ENCODE results near the gene TM7SF2. TPM values are rescaled to one million over a fixed set of nuclear protein-coding genes. Genes with fewer than 3 reads are reported as not detected.

TM7SF2 gene
- total and polyA plus RNA-seq, 2 of the 13 experiments (the other 11 are each of a cell fraction or from before 2014, with no cell fraction given): 56.0 to 66.9 TPM

DNA sequence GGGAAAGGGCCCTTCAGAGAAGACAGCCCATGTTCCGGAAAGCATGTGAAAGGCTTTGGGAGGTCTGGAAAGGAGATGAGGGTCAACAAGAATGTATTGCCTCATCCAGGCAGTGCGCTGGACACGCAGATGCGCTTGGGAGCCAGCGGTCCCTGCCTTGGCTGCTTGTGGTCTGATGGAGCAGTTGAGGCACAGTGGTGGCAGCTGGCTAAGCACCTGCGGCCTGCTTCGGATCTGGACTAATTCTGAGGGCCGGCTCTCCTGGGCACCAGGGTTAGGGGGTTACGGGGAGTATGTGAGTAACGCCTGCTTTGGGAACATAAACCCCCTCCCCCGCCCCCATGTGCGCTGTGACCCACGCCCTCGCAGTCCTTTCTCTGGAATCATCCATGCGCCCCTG is 4.6 kb upstream of the TM7SF2 start:
- ChIA-PET POLR2A (no interaction called here), CTCF (ENCODE audit: low intra/inter-chr PET ratio, low total read pairs) (no interaction called here)
- Histone ChIP-seq H4K20me1 (ENCODE audit: insufficient read depth, low read length) (no peaks in the 10 kb centered on the region), H3K4me3 (replicated peaks in 1 of 3; ENCODE audit: insufficient read depth in 1 of 3, low read depth in 2 of 3, low read length in 3 of 3) (no peak overlapping the region), H3K9ac (ENCODE audit: insufficient read depth, low read depth, low read length) (no peak overlapping the region), H3K4me2 (ENCODE audit: low read depth, low read length) (no peak overlapping the region), H2AFZ (ENCODE audit: low read length) (no peak overlapping the region), H3K4me1 (ENCODE audit: insufficient read depth, low read length) (peaks cover 12% of the 10 kb centered on the region), H3K27me3 (ENCODE audit: control insufficient read depth in 1 of 2, insufficient read depth in 2 of 2, low read length in 2 of 2) (no peaks in the 10 kb centered on the region), H3K27ac (ENCODE audit: extremely low read length, insufficient read depth, low read length) (no peak overlapping the region), H3K79me2 (ENCODE audit: insufficient read depth, low read length) (peaks cover 3% of the 10 kb centered on the region), H3K36me3 (replicated peaks in 1 of 2; ENCODE audit: control insufficient read depth in 1 of 2, insufficient read depth in 2 of 2, low read length in 2 of 2) (peaks cover 9 to 25% of the 10 kb centered on the region in 2 experiments; a peak in 4 of 5 replicates), H3K9me3 (ENCODE audit: low read length) (no peaks in the 10 kb centered on the region)
- in situ Hi-C loops (cut with HindIII; ENCODE audit: extremely low pct_ligation_motif_present, low pct_unique_long_range_greater_than_20kb) (no loop called here), intact Hi-C loops (cut with micrococcal nuclease; ENCODE audit: unreplicated experiment) (no loop called here)
- 100% methylated on average over 6 of the region's 15 CpGs for WGBS (ENCODE audit: low lambda C conversion rate)
- ATAC-seq (no peak), FAIRE-seq (no peak), DNase-seq (ENCODE audit: low spot score) (no peak)
- no TSS peak for BruUV-seq (replicated peaks)
- TF ChIP-seq, protein P1, sequence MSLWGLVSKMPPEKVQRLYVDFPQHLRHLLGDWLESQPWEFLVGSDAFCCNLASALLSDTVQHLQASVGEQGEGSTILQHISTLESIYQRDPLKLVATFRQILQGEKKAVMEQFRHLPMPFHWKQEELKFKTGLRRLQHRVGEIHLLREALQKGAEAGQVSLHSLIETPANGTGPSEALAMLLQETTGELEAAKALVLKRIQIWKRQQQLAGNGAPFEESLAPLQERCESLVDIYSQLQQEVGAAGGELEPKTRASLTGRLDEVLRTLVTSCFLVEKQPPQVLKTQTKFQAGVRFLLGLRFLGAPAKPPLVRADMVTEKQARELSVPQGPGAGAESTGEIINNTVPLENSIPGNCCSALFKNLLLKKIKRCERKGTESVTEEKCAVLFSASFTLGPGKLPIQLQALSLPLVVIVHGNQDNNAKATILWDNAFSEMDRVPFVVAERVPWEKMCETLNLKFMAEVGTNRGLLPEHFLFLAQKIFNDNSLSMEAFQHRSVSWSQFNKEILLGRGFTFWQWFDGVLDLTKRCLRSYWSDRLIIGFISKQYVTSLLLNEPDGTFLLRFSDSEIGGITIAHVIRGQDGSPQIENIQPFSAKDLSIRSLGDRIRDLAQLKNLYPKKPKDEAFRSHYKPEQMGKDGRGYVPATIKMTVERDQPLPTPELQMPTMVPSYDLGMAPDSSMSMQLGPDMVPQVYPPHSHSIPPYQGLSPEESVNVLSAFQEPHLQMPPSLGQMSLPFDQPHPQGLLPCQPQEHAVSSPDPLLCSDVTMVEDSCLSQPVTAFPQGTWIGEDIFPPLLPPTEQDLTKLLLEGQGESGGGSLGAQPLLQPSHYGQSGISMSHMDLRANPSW (CRISPR knock-in tag; IDR thresholded peaks at IDR 0.05; ENCODE audit: borderline replicate concordance): no peak
- no peak for TF ChIP-seq ZNF451 (CRISPR knock-in tag; IDR thresholded peaks at IDR 0.05)
- TF ChIP-seq, protein P2, sequence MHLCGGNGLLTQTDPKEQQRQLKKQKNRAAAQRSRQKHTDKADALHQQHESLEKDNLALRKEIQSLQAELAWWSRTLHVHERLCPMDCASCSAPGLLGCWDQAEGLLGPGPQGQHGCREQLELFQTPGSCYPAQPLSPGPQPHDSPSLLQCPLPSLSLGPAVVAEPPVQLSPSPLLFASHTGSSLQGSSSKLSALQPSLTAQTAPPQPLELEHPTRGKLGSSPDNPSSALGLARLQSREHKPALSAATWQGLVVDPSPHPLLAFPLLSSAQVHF (CRISPR knock-in tag; IDR thresholded peaks at IDR 0.05): no peak
- TF ChIP-seq POLR2A (IDR thresholded peaks at IDR 0.05; ENCODE audit: insufficient read depth in 1 of 2, low read depth in 2 of 2, low read length in 2 of 2): no peak
- TF ChIP-seq, protein P3, sequence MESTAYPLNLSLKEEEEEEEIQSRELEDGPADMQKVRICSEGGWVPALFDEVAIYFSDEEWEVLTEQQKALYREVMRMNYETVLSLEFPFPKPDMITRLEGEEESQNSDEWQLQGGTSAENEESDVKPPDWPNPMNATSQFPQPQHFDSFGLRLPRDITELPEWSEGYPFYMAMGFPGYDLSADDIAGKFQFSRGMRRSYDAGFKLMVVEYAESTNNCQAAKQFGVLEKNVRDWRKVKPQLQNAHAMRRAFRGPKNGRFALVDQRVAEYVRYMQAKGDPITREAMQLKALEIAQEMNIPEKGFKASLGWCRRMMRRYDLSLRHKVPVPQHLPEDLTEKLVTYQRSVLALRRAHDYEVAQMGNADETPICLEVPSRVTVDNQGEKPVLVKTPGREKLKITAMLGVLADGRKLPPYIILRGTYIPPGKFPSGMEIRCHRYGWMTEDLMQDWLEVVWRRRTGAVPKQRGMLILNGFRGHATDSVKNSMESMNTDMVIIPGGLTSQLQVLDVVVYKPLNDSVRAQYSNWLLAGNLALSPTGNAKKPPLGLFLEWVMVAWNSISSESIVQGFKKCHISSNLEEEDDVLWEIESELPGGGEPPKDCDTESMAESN (CRISPR knock-in tag; conservative IDR thresholded peaks at IDR 0.05): no peak
- TF ChIP-seq SIN3A (IDR thresholded peaks at IDR 0.05; ENCODE audit: borderline replicate concordance, low read depth, low read length): no peak
- no peak for TF ChIP-seq NR2C2 (CRISPR knock-in tag; IDR thresholded peaks at IDR 0.05; ENCODE audit: borderline replicate concordance)
- no peak for TF ChIP-seq MEIS1 (CRISPR knock-in tag; IDR thresholded peaks at IDR 0.05; ENCODE audit: borderline replicate concordance)
- TF ChIP-seq, protein P4, sequence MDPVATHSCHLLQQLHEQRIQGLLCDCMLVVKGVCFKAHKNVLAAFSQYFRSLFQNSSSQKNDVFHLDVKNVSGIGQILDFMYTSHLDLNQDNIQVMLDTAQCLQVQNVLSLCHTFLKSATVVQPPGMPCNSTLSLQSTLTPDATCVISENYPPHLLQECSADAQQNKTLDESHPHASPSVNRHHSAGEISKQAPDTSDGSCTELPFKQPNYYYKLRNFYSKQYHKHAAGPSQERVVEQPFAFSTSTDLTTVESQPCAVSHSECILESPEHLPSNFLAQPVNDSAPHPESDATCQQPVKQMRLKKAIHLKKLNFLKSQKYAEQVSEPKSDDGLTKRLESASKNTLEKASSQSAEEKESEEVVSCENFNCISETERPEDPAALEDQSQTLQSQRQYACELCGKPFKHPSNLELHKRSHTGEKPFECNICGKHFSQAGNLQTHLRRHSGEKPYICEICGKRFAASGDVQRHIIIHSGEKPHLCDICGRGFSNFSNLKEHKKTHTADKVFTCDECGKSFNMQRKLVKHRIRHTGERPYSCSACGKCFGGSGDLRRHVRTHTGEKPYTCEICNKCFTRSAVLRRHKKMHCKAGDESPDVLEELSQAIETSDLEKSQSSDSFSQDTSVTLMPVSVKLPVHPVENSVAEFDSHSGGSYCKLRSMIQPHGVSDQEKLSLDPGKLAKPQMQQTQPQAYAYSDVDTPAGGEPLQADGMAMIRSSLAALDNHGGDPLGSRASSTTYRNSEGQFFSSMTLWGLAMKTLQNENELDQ (CRISPR knock-in tag; IDR thresholded peaks at IDR 0.05; ENCODE audit: borderline replicate concordance): no peak
- no peak for TF ChIP-seq CENPT (CRISPR knock-in tag; IDR thresholded peaks at IDR 0.05; ENCODE audit: low read depth)
- TF ChIP-seq, protein P5, sequence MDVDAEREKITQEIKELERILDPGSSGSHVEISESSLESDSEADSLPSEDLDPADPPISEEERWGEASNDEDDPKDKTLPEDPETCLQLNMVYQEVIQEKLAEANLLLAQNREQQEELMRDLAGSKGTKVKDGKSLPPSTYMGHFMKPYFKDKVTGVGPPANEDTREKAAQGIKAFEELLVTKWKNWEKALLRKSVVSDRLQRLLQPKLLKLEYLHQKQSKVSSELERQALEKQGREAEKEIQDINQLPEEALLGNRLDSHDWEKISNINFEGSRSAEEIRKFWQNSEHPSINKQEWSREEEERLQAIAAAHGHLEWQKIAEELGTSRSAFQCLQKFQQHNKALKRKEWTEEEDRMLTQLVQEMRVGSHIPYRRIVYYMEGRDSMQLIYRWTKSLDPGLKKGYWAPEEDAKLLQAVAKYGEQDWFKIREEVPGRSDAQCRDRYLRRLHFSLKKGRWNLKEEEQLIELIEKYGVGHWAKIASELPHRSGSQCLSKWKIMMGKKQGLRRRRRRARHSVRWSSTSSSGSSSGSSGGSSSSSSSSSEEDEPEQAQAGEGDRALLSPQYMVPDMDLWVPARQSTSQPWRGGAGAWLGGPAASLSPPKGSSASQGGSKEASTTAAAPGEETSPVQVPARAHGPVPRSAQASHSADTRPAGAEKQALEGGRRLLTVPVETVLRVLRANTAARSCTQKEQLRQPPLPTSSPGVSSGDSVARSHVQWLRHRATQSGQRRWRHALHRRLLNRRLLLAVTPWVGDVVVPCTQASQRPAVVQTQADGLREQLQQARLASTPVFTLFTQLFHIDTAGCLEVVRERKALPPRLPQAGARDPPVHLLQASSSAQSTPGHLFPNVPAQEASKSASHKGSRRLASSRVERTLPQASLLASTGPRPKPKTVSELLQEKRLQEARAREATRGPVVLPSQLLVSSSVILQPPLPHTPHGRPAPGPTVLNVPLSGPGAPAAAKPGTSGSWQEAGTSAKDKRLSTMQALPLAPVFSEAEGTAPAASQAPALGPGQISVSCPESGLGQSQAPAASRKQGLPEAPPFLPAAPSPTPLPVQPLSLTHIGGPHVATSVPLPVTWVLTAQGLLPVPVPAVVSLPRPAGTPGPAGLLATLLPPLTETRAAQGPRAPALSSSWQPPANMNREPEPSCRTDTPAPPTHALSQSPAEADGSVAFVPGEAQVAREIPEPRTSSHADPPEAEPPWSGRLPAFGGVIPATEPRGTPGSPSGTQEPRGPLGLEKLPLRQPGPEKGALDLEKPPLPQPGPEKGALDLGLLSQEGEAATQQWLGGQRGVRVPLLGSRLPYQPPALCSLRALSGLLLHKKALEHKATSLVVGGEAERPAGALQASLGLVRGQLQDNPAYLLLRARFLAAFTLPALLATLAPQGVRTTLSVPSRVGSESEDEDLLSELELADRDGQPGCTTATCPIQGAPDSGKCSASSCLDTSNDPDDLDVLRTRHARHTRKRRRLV (CRISPR knock-in tag; IDR thresholded peaks at IDR 0.05): no peak

Measured in HepG2 (cell line).